Neuronal stem cell (in vitro differentiated cells): Measurements from ENCODE around the gene ASB18.
A peak's percentile ranks its signal among the peaks of the same experiment; 100 is the strongest.

Source experiments
- DNase-seq: peaks from one replicate; pipeline ENCODE4 v3.0.0-alpha.2; 2013; ENCODE audit warnings: low spot score
- H2AFZ ChIP-seq: one replicate; pipeline ENCODE4 v1.6.1; 2013; ENCODE audit warnings: mild to moderate bottlenecking, low read length, inconsistent platforms
- H2AK5ac ChIP-seq: 2 replicates; pipeline ENCODE4 v1.6.1; 2013; ENCODE audit warnings: low read depth, mild to moderate bottlenecking, inconsistent platforms, low read length, moderate library complexity, mixed read lengths
- H2BK120ac ChIP-seq: 2 replicates; pipeline ENCODE4 v1.6.1; 2013; ENCODE audit warnings: low read depth, mild to moderate bottlenecking, inconsistent platforms, low read length, moderate library complexity, mixed read lengths
- H2BK12ac ChIP-seq: one replicate; pipeline ENCODE4 v1.6.1; 2013; ENCODE audit warnings: low read length, inconsistent platforms
- H2BK15ac ChIP-seq: 2 replicates; pipeline ENCODE4 v1.6.1; 2013; ENCODE audit warnings: mild to moderate bottlenecking, low read length, inconsistent platforms, mixed read lengths
- H2BK5ac ChIP-seq: one replicate; pipeline ENCODE4 v1.6.1; 2013; ENCODE audit warnings: inconsistent platforms, mild to moderate bottlenecking, low read length, moderate library complexity
- H3K14ac ChIP-seq: one replicate; pipeline ENCODE4 v1.6.1; 2013; ENCODE audit warnings: low read length, inconsistent platforms
- H3K18ac ChIP-seq: 2 replicates; pipeline ENCODE4 v1.6.1; 2013; ENCODE audit warnings: low read length, inconsistent platforms
- H3K23ac ChIP-seq: 2 replicates; pipeline ENCODE4 v1.6.1; 2013; ENCODE audit warnings: low read depth, mild to moderate bottlenecking, mixed read lengths, low read length, inconsistent platforms; ENCODE audit not compliant: poor library complexity
- H3K27ac ChIP-seq: replicated peaks from 3 replicates; pipeline ENCODE4 v1.5.1; 2013; ENCODE audit warnings: low read length, inconsistent platforms
- H3K27me3 ChIP-seq, 3 experiments: 2 replicates each; pipeline ENCODE4 v1.6.1; 2013; ENCODE audit warnings: low read length in 3 of 3, mild to moderate bottlenecking in 2 of 3, inconsistent platforms in 1 of 3, low read depth in 1 of 3, mixed read lengths in 1 of 3, moderate library complexity in 1 of 3; ENCODE audit not compliant: control insufficient read depth in 3 of 3, insufficient read depth in 3 of 3
- H3K36me3 ChIP-seq, 2 donors: replicated peaks in 1 of 2; 2 replicates each; pipeline ENCODE4 v1.6.1; 2013; ENCODE audit warnings: low read length in 2 of 2; ENCODE audit not compliant: control insufficient read depth in 2 of 2, insufficient read depth in 2 of 2
- H3K4ac ChIP-seq: 2 replicates; pipeline ENCODE4 v1.6.1; 2013; ENCODE audit warnings: inconsistent platforms, mild to moderate bottlenecking, low read length, moderate library complexity
- H3K4me1 ChIP-seq, 2 donors: 1 replicate in 1 of 2; 2 replicates in 1 of 2; pipeline ENCODE4 v1.6.1; 2013; ENCODE audit warnings: low read length in 2 of 2, low read depth in 1 of 2; ENCODE audit not compliant: control insufficient read depth in 2 of 2, insufficient read depth in 1 of 2
- H3K4me2 ChIP-seq: one replicate; pipeline ENCODE4 v1.6.1; 2013; ENCODE audit warnings: mild to moderate bottlenecking, low read length, inconsistent platforms; ENCODE audit not compliant: insufficient read depth, poor library complexity, severe bottlenecking
- H3K4me3 ChIP-seq, 2 donors: 2 replicates each; pipeline ENCODE4 v1.5.1; 2013; ENCODE audit warnings: low read length in 2 of 2, mild to moderate bottlenecking in 2 of 2, inconsistent platforms in 1 of 2, moderate library complexity in 1 of 2
- H3K79me1 ChIP-seq: one replicate; pipeline ENCODE4 v1.6.1; 2013; ENCODE audit warnings: low read depth, mild to moderate bottlenecking, inconsistent platforms, low read length, moderate library complexity
- H3K9ac ChIP-seq: one replicate; pipeline ENCODE4 v1.6.1; 2013; ENCODE audit warnings: mild to moderate bottlenecking, low read depth, low read length, inconsistent platforms; ENCODE audit not compliant: poor library complexity
- H3K9me3 ChIP-seq, 2 donors: replicated peaks in 1 of 2; 2 replicates each; pipeline versions ENCODE3 to v1.6.1; 2013; ENCODE audit warnings: low read length in 2 of 2, mild to moderate bottlenecking in 2 of 2, inconsistent platforms in 1 of 2, low read depth in 1 of 2, mixed read lengths in 1 of 2, moderate library complexity in 1 of 2; ENCODE audit not compliant: control insufficient read depth in 2 of 2, insufficient read depth in 1 of 2
- H4K8ac ChIP-seq: one replicate; pipeline ENCODE4 v1.6.1; 2013; ENCODE audit warnings: low read depth, mild to moderate bottlenecking, inconsistent platforms, low read length, moderate library complexity
- H4K91ac ChIP-seq: one replicate; pipeline ENCODE4 v1.6.1; 2013; ENCODE audit warnings: low read length, low read depth, mild to moderate bottlenecking, inconsistent platforms; ENCODE audit not compliant: poor library complexity
- WGBS, 2 donors: extraction: QIAGEN DNeasy Blood & Tissue Kit; methylation state at CpG; one replicate each; pipeline ENCODE4 v1.1.7; 2013; ENCODE audit warnings: missing lambda C conversion rate in 2 of 2, mixed read lengths in 1 of 2; ENCODE audit not compliant: insufficient read length in 2 of 2, insufficient replicate concordance in 1 of 2; ENCODE audit errors: extremely low coverage in 2 of 2; 5-methylcytosine and 5-hydroxymethylcytosine counted together

ASB18 gene

DNA sequence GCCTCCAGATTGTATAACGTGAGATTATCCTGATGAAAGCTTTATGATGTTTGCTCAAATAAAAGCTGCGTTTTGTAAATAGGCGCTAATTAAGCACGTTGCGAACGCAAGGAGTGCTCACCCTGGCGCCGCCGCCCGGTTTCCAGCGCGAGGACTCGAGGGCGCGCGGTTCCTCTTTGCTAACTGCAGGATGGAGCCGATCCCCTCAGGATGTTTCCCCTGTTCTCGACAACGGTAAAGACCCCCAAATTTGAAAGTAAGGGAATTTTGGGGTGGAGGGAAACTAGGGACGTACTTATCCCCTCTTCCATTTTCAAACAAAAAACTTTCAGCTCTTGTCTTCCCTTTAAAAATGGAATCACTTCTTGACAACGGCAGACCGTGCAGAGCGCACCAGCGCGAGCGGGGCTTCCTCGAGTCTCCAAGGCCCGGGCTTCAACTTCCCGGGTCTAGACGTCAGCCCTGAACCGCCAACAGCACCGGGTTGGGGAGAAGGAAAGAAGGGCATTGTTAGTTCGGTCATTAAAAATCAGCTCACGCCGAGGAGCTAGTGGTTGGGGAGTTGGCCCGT lies 95.0 kb downstream of the ASB18 start:
- DNase-seq: peak; percentile 32
- peaks cover 12 to 34% of the 10 kb centered on the region in 2 donors for H3K4me1 ChIP-seq

DNA sequence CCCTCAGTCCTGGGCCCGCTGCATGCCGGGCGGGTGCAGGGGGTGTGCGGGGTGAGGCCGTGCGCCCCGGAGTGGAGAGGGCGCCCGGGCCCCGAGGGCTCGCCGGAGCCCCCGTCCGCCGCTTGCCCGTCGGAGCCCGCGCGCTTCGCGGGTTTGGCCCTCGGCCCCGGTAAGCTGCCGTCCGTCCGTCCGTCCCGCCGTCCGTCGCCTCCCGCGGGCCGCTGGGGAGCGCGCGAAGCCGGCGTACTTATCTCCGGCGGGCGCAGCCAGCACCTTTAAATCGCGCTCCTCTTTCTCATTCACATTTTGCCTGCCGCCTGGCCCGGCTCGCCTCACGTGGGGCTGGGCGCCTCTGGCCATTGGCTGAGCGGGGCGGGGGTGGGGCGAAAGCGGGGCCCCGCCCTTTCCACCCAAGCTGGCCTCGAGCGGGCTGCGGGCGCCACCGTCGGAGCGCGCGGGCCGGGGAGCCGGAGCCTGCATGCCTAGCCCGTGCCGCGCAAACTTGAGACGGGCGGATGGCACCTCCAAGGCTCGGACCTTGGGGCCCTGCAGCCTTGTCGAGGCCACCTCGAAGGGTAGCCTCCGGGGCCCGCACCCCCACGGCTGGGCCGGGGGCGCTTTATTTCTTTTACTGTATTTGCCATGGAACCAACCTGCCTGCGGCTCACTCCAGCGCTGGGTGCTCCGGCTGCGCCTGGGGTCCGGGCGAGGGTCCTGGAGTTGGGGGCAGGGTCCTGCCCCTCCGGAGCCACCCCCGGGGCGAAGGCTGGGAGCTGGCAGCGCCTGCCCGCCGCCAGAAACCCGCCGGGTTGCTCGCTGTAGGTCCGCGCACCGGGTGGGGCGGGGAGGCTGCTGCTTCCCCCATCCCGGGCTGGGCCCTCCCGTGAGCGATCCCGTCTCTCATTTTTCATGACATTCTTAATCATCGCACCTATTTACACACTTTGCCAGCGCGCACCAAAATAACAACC lies 95.8 kb downstream of the ASB18 start, which contains the start of gene GBX2:
Gene GBX2, minus strand, starts transcription at position 277 of the 971 bp plus-strand sequence. CDS start 415 bp downstream, outside the sequence.
- no peak within 1 kb of the TSS for H3K27ac ChIP-seq
- WGBS, 2 donors: no CpG with 5 or more reads among the region's 105 CpGs
- H3K23ac ChIP-seq: peak within 1 kb of the TSS; percentile 87
- DNase-seq: peak; percentile 82
- peaks cover 0 to 100% (median 71%) of the 10 kb centered on the region in 3 experiments for H3K27me3 ChIP-seq
- H2BK12ac ChIP-seq: peak within 1 kb of the TSS; percentile 35
- peak within 1 kb of the TSS; percentile 80 for H2AFZ ChIP-seq
- H2AK5ac ChIP-seq: no peak within 1 kb of the TSS
- H3K4me2 ChIP-seq: peak within 1 kb of the TSS; percentile 97
- H3K9me3 ChIP-seq: peaks cover 0 to 6% of the 10 kb centered on the region in 2 donors
- H3K18ac ChIP-seq: peak within 1 kb of the TSS; percentile 93
- H3K14ac ChIP-seq: peak within 1 kb of the TSS; percentile 32
- H2BK15ac ChIP-seq: peak within 1 kb of the TSS; percentile 49
- H3K36me3 ChIP-seq: peaks cover 0 to 37% of the 10 kb centered on the region in 2 donors
- no peak within 1 kb of the TSS for H3K4ac ChIP-seq
- peak within 1 kb of the TSS; percentile 78 to 95 for H3K4me3 ChIP-seq
- H2BK5ac ChIP-seq: no peak within 1 kb of the TSS
- H3K9ac ChIP-seq: peak within 1 kb of the TSS; percentile 86
- no peak within 1 kb of the TSS for H4K91ac ChIP-seq
- H4K8ac ChIP-seq: no peak within 1 kb of the TSS
- peaks cover 2% of the 10 kb centered on the region for H3K79me1 ChIP-seq
- H3K4me1 ChIP-seq: peaks cover 13 to 39% of the 10 kb centered on the region in 2 donors
- no peak within 1 kb of the TSS for H2BK120ac ChIP-seq

More for the DNA sequence above, 95.0 kb downstream of the ASB18 start:
- Histone ChIP-seq H3K9ac (no peak overlapping the region), H4K8ac (no peak overlapping the region), H3K14ac (no peak overlapping the region), H3K9me3 (peaks cover 0 to 14% of the 10 kb centered on the region in 2 donors), H3K4me3 (peak overlapping the region in 1 of 2 donors; percentile 95), H4K91ac (no peak overlapping the region), H3K79me1 (peaks cover 2% of the 10 kb centered on the region), H3K4ac (no peak overlapping the region), H3K27me3 (peaks cover 0 to 100% (median 71%) of the 10 kb centered on the region in 3 experiments), H2BK12ac (no peak overlapping the region), H2BK5ac (no peak overlapping the region), H2BK15ac (no peak overlapping the region), H3K18ac (no peak overlapping the region), H2AK5ac (no peak overlapping the region), H3K27ac (no peak overlapping the region), H3K4me2 (no peak overlapping the region), H2AFZ (peak overlapping the region; percentile 80), H3K36me3 (peaks cover 0 to 29% of the 10 kb centered on the region in 2 donors), H2BK120ac (no peak overlapping the region), H3K23ac (no peak overlapping the region)
- WGBS, 2 donors: no CpG with 5 or more reads among the region's 36 CpGs

DNA sequence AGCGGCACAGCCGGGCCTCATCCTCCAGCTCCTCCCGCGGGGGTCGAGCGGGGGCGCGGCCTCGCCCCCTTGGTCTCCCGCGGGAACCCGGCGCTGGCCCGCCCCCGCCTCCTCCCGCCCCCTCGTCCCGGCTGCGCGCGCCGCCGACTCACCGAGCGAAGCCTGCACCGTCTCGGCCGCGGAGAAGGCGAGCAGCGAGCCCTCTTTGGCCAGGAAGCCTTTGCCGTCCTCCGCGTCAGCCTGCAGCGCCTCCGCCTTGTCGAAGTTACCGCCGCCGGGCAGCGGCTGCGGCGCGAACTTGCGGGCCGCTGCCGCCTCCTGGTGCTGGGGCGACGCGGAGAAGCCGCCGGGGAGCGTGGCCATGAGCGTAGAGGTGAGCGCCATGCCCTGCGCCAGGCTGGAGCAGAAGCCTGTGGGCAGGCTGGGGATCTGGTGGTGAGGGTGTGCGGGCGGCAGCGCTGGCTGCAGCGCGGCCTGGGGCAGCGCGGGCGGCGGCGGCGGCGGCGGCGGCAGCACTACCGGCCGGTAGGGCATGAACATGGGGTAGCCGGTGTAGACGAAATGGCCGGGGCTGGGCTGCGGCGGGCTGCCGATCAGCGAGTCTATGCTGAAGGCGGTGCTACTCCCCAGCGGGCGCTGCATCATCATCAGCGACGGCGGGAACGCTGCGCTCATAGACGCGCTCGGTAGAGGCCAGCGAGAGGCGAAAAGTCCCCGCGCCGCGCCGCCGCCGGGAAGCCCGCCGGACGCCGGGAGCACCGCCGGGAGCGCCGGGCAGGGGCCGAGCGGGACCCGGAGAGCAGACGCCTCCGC lies 96.7 kb downstream of the ASB18 start:
- Histone ChIP-seq H3K4me3 (peak overlapping the region; percentile 78 to 95), H2AFZ (no peak overlapping the region), H2BK15ac (peak overlapping the region; percentile 49), H3K36me3 (peaks cover 0 to 46% of the 10 kb centered on the region in 2 donors), H2BK12ac (peak overlapping the region; percentile 35), H3K18ac (peak overlapping the region; percentile 93), H2BK5ac (no peak overlapping the region), H3K79me1 (peaks cover 2% of the 10 kb centered on the region), H4K8ac (no peak overlapping the region), H3K9ac (peak overlapping the region; percentile 86), H3K23ac (peak overlapping the region; percentile 87), H3K4me1 (peaks cover 13 to 42% of the 10 kb centered on the region in 2 donors), H3K9me3 (no peaks in the 10 kb centered on the region), H3K27ac (no peak overlapping the region), H4K91ac (no peak overlapping the region), H3K4ac (no peak overlapping the region), H2AK5ac (no peak overlapping the region), H3K4me2 (peak overlapping the region; percentile 97), H2BK120ac (no peak overlapping the region), H3K27me3 (peaks cover 0 to 100% (median 71%) of the 10 kb centered on the region in 3 experiments), H3K14ac (peak overlapping the region; percentile 32)
- peak; percentile 61 for DNase-seq
- no CpG with 5 or more reads among the region's 112 CpGs for WGBS, 2 donors
